ENCODE data around the gene MTIF3. TPM values are rescaled to one million over a fixed set of nuclear protein-coding genes. Genes with fewer than 3 reads are reported as not detected.

The MTIF3 gene
- total and polyA plus RNA-seq, 12 donors = 51.9 to 181 (median 82.2) TPM

DNA sequence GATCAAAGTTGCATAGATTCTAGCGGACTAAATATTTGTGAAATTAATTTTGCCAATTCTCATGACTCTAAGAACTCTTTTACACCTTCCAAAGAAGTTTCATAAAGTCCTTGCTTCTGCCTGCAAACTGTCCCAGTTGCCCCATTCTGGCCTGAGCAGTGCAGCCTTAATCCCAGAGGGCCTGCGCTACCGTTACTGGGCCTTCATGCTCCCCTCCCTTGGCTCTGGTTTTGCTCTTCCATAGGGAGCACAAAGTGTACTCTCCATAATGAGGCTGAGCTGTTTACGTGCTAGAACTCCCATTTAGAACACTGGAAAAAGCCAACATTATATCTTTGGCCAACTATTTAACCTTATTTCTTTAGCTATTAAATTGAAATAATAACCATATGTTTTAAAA is 2.1 kb downstream of the MTIF3 start:
- no peak for DNase-seq
- no peaks in the 10 kb centered on the region for H3K9me3 ChIP-seq (replicated peaks in 1 of 3)
- intact Hi-C loops (cut with DNase I) = no loop called here
- H3K27ac ChIP-seq = no peak overlapping the region
- 85 to 88% (median 87%) methylated on average over 4 of the region's 4 CpGs for WGBS, 4 donors
- TF ChIP-seq CTCF (IDR thresholded peaks at IDR 0.05) = no peak
- TF ChIP-seq POLR2A (IDR thresholded peaks at IDR 0.05) = no peak
- H3K27me3 ChIP-seq = no peaks in the 10 kb centered on the region
- peaks cover 10 to 31% of the 10 kb centered on the region in 2 donors for H3K4me1 ChIP-seq (replicated peaks in 1 of 2)
- no peak overlapping the region for H3K4me3 ChIP-seq
- H3K36me3 ChIP-seq (replicated peaks in 1 of 2) = no peaks in the 10 kb centered on the region

- intact Hi-C loops (cut with DNase I) = no loop called here
- no peaks in the 10 kb centered on the region for H3K27me3 ChIP-seq
Measured at GRCh38 chr13:27446986-27447583, 3.3 kb downstream of the MTIF3 start.

DNA sequence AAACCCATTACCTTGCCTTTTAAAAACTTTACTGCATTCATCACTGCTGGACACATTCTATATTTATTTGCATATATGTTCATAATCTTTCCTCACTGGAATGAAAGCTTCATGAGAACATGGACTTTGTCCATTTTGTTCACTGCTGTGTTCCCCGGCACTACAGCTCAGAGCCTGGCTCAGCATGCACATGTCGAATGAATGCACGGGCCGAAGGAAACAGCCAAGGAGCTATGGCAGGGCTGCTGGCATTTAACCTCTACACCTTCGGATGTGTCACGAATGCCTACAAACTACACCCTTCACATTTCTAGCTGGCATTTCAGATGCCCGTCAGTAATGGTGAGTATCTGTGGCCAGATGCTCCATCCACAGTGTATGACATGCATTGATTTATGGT is 7.6 kb downstream of the MTIF3 start:
- Histone ChIP-seq H3K36me3 (replicated peaks in 1 of 2) (peaks cover 0 to 10% of the 10 kb centered on the region in 2 donors), H3K4me1 (replicated peaks in 1 of 2) (peaks cover 0 to 6% of the 10 kb centered on the region in 2 donors), H3K27me3 (no peaks in the 10 kb centered on the region), H3K27ac (no peak overlapping the region), H3K9me3 (replicated peaks in 1 of 3) (no peaks in the 10 kb centered on the region), H3K4me3 (no peak overlapping the region)
- TF ChIP-seq POLR2A (IDR thresholded peaks at IDR 0.05) (no peak), CTCF (IDR thresholded peaks at IDR 0.05) (no peak)
- no peak for DNase-seq
- 87 to 97% (median 90%) methylated on average over 7 of the region's 7 CpGs for WGBS, 4 donors
- intact Hi-C loops (cut with DNase I) = no loop called here

More at GRCh38 chr13:27446986-27447583, 3.3 kb downstream of the MTIF3 start:
- 71 to 75% (median 72%) methylated on average over 7 of the region's 7 CpGs for whole genome bisulfite sequencing, 4 donors
- H3K4me3 ChIP-seq = no peak overlapping the region
- H3K27ac ChIP-seq = no peak overlapping the region
- H3K4me1 ChIP-seq (replicated peaks in 1 of 2) = peaks cover 10 to 31% of the 10 kb centered on the region in 2 donors
- no peak for TF ChIP-seq CTCF (IDR thresholded peaks at IDR 0.05)
- no peak for TF ChIP-seq POLR2A (IDR thresholded peaks at IDR 0.05)
- no peaks in the 10 kb centered on the region for H3K9me3 ChIP-seq (replicated peaks in 1 of 3)
- no peak for DNase-seq
- no peaks in the 10 kb centered on the region for H3K36me3 ChIP-seq (replicated peaks in 1 of 2)

DNA sequence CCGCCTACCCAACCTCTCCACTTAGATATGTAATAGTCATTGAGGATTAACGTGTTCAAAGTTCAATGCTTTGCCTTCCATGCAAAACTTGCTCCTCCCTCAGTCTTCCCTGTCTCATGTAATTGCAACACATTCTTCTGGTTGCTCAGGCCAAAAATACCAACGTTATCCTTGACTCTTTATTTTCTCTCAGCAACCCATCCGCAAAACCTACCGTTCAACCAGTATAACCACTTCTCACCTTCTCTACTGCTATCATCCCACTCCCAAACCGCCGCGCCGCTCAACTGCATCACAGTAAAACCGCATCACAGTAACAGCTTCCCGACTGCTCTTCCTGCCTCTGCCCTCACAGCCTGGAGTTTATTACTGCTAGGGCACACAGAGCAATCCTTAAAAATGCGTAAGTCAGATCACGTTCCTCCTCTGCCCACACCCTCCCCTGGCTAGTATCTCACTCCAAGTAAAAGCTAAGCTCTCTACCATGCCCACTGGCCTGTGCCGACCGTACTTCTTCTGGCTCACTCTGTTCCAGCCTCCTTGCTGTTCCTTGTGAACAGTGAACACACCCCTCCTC is 8.2 kb downstream of the MTIF3 start:
- WGBS, 4 donors = 65 to 71% (median 69%) methylated on average over 15 of the region's 15 CpGs
- H3K4me3 ChIP-seq = no peak overlapping the region
- no peak for DNase-seq
- H3K27ac ChIP-seq = no peak overlapping the region
- peaks cover 0 to 10% of the 10 kb centered on the region in 2 donors for H3K36me3 ChIP-seq (replicated peaks in 1 of 2)
- no peaks in the 10 kb centered on the region for H3K27me3 ChIP-seq
- H3K4me1 ChIP-seq (replicated peaks in 1 of 2) = no peaks in the 10 kb centered on the region
- intact Hi-C loops (cut with DNase I) = no loop called here
- no peaks in the 10 kb centered on the region for H3K9me3 ChIP-seq (replicated peaks in 1 of 3)
- TF ChIP-seq CTCF (IDR thresholded peaks at IDR 0.05) (no peak), POLR2A (IDR thresholded peaks at IDR 0.05) (no peak)

Data from adrenal gland (tissue), 12 donors.